NCI-H146 treated with DMSO at 0.1 percent for 48 hours (cell line): ENCODE measurements around the gene IL7R.

ENCODE experiments used
- DNase-seq: peaks from one replicate; lab custom pipeline; 2025; ENCODE audit not compliant: unreplicated experiment; lab: John Stamatoyannopoulos, UW

The IL7R gene

GRCh38 chr5:35903631-35904203, 47.0 kb downstream of the IL7R start:
- no peak for DNase-seq

- no peak for DNase-seq
Observed at GRCh38 chr5:35904443-35905132, 47.9 kb downstream of the IL7R start.

GRCh38 chr5:35908228-35908627, 51.5 kb downstream of the IL7R start:
- no peak for DNase-seq

- DNase-seq = no peak
Observed at GRCh38 chr5:35908814-35909213, 52.1 kb downstream of the IL7R start.

GRCh38 chr5:35919191-35919590, 62.5 kb downstream of the IL7R start:
- no peak for DNase-seq

- no peak for DNase-seq
Observed at GRCh38 chr5:35920890-35921289, 64.2 kb downstream of the IL7R start.

GRCh38 chr5:35921930-35922329, 65.2 kb downstream of the IL7R start:
- DNase-seq = no peak

- DNase-seq = no peak
Observed at GRCh38 chr5:35922468-35922867, 65.8 kb downstream of the IL7R start.

GRCh38 chr5:35924122-35924949, 67.6 kb downstream of the IL7R start:
- no peak for DNase-seq

GRCh38 chr5:35924950-35925722, 68.4 kb downstream of the IL7R start:
- no peak for DNase-seq

- DNase-seq = no peak
Observed at GRCh38 chr5:35926389-35927051, 69.8 kb downstream of the IL7R start.
